K562 (cell line): ENCODE data around the gene RFX3. TPM values are rescaled to one million over a fixed set of nuclear protein-coding genes. Genes with fewer than 3 reads are reported as not detected.

Source experiments
- HOXB6 ChIP-seq: fragments of 250-450 bp; sonication (Bioruptor Pico); IDR thresholded peaks from 2 replicates; pipeline ENCODE4 v1.5.1; 2022; ENCODE audit warnings: mild to moderate bottlenecking, borderline replicate concordance
- POLR3A ChIP-seq: IDR thresholded peaks from 2 replicates; pipeline ENCODE4 v1.6.1; 2011; ENCODE audit warnings: borderline replicate concordance, mild to moderate bottlenecking, moderate library complexity; ENCODE audit not compliant: insufficient read length, insufficient read depth; ENCODE audit errors: extremely low read depth
- RBM34 ChIP-seq: fragments of 200-400 bp; formaldehyde crosslinking; IDR thresholded peaks from 2 replicates; pipeline ENCODE4 v1.6.1; 2018; ENCODE audit warnings: low read length, borderline replicate concordance; ENCODE audit not compliant: insufficient read depth
- ZNF407 ChIP-seq: fragments of 450-650 bp; IDR thresholded peaks from 2 replicates; pipeline ENCODE4 v1.6.1; 2016; ENCODE audit warnings: low read depth
- polyA plus RNA-seq, 8 experiments: library from polyadenylated mRNA; depleted of rRNA in 4 of 8; stranded (reverse) in 5 of 8; unstranded in 3 of 8; fragments of >200 nt; fragmentation: Nextera tagmentation in 2 of 8; fragmentation: Illumina TruSeq in 1 of 8; extraction: Ambion mirVana in 2 of 8; extraction: Trizol in 1 of 8; gene quantifications; 2 replicates each; pipeline versions ENCODE4 v1.2.1 to v1.2.3, GENCODE V29; 2011 to 2014; ENCODE audit warnings: inconsistent platforms in 1 of 8, missing spikeins in 1 of 8
- total RNA-seq, 7 experiments: library from RNA; depleted of rRNA in 6 of 7; stranded (reverse); fragments of >200 nt in 6 of 7; fragmentation: Illumina TruSeq in 2 of 7; extraction: Trizol in 2 of 7; gene quantifications; 2 replicates each; pipeline versions ENCODE4 v1.2.1 to v1.2.3, GENCODE V29; 2011 to 2021; ENCODE audit warnings: low replicate concordance in 1 of 7

RFX3 gene
- total and polyA plus RNA-seq, 9 of the 15 experiments (the other 6 are each of a cell fraction or from before 2014, with no cell fraction given) = 0.86 to 4.9 (median 2.0) TPM

- TF ChIP-seq ZNF407 = no peak
- TF ChIP-seq RBM34 = no peak
- no peak for TF ChIP-seq POLR3A
- TF ChIP-seq HOXB6 (CRISPR knock-in tag) = no peak
- TF ChIP-seq, all 486 proteins: peak for 0
Measured at GRCh38 chr9:3541206-3541605, 15.4 kb upstream of the RFX3 start (continued).
